A673 (cell line): ENCODE data around the gene HEMK1. TPM values are rescaled to one million over a fixed set of nuclear protein-coding genes. Genes with fewer than 3 reads are reported as not detected.

ENCODE experiments used
- BruUV-seq: library from RNA; stranded (reverse); fragments of 400-500 nt; replicated peaks from 2 replicates; lab custom pipeline; 2021; lab: Mats Ljungman, UMichigan
- CTCF ChIA-PET: fragments of 300-600 bp; sonication (Branson Sonifier 250); formaldehyde crosslinking; loops from one replicate; lab custom pipeline; 2022; ENCODE audit warnings: antibody characterized with exemption; lab: Charles Lee
- POLR2A ChIA-PET: fragments of 300-600 bp; sonication (Branson Sonifier 250); formaldehyde crosslinking; loops from one replicate; lab custom pipeline; 2022; ENCODE audit warnings: antibody characterized with exemption; ENCODE audit not compliant: low non-redundant PET; lab: Charles Lee
- DNase-seq: peaks from one replicate; pipeline ENCODE4 v3.0.0-alpha.2; 2015; ENCODE audit warnings: low spot score
- H3K27ac ChIP-seq: fragments of 200-600 bp; sonication (generic); 2 replicates; pipeline ENCODE4 v1.5.1; 2016; ENCODE audit warnings: mixed run types, low read depth, mild to moderate bottlenecking, mixed read lengths, antibody characterized with exemption, low read length; ENCODE audit not compliant: poor library complexity, severe bottlenecking
- H3K27me3 ChIP-seq: fragments of 200-600 bp; sonication (generic); replicated peaks from 2 replicates; pipeline ENCODE4 v1.6.1; 2017; ENCODE audit warnings: mixed run types, low read depth, mild to moderate bottlenecking, mixed read lengths, antibody characterized with exemption, low read length; ENCODE audit not compliant: insufficient read depth, poor library complexity
- H3K36me3 ChIP-seq: fragments of 200-600 bp; sonication (generic); 2 replicates; pipeline ENCODE4 v1.6.1; 2016; ENCODE audit warnings: mixed run types, mild to moderate bottlenecking, mixed read lengths, antibody characterized with exemption, low read length; ENCODE audit not compliant: insufficient read depth, poor library complexity, severe bottlenecking
- H3K4me1 ChIP-seq: fragments of 200-600 bp; sonication (generic); 2 replicates; pipeline ENCODE4 v1.6.1; 2017; ENCODE audit warnings: mixed run types, mild to moderate bottlenecking, mixed read lengths, antibody characterized with exemption, low read length; ENCODE audit not compliant: insufficient read depth, poor library complexity, severe bottlenecking
- H3K4me3 ChIP-seq: fragments of 200-600 bp; sonication (generic); 2 replicates; pipeline ENCODE4 v1.5.1; 2016; ENCODE audit warnings: low read depth, mixed run types, mild to moderate bottlenecking, mixed read lengths, low read length; ENCODE audit not compliant: poor library complexity, severe bottlenecking
- H3K9me3 ChIP-seq: fragments of 200-600 bp; sonication (generic); 2 replicates; pipeline ENCODE4 v1.6.1; 2016; ENCODE audit warnings: mixed run types, low read depth, mild to moderate bottlenecking, mixed read lengths, antibody characterized with exemption, low read length; ENCODE audit not compliant: poor library complexity, severe bottlenecking
- CTCF ChIP-seq: fragments of 300-800, 200-600 bp; sonication (generic); conservative IDR thresholded peaks from 2 replicates; pipeline ENCODE4 v1.5.1; 2017; ENCODE audit warnings: low read depth, mild to moderate bottlenecking, antibody characterized with exemption, low read length, moderate library complexity, mixed read lengths
- EZH2 ChIP-seq: fragments of 200-600 bp; sonication (generic); IDR thresholded peaks from 2 replicates; pipeline ENCODE4 v1.6.1; 2017; ENCODE audit warnings: borderline replicate concordance, low read depth, mild to moderate bottlenecking, mixed read lengths, antibody characterized with exemption, low read length; ENCODE audit not compliant: poor library complexity, severe bottlenecking
- intact Hi-C: fragments of 100-400 bp; cut with micrococcal nuclease; formaldehyde crosslinking; loops from one replicate; pipeline ENCODE4 v1.10.0; 2022; ENCODE audit not compliant: unreplicated experiment
- total RNA-seq: library from RNA; stranded (reverse); gene quantifications from 2 replicates; pipeline ENCODE4 v1.2.3, GENCODE V29; 2021

Gene HEMK1
- total RNA-seq, 1 experiment from 2014 or later = 5.7 TPM

DNA sequence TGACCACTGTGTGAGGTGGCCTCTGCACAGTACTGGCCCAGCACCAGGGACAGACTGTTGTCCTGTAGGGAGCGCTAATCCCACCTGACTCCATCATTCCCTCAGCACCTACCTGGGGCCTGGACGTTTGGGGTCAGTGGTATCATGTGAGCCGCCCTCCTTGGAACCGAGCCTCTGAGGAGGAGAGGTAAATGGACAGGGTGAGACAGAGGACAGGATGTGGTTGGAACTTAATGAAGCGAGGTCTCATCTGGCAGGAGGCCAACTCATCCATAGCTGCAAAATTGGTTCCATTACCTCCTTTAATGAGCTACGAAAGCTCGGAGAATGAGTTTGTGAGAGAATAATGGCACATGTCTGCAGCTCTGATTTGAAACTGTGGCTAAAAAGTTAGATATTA is 61.6 kb downstream of the HEMK1 start:
- H3K4me1 ChIP-seq = peaks cover under 1% of the 10 kb centered on the region
- TF ChIP-seq EZH2 = no peak
- TF ChIP-seq CTCF = no peak
- no peak overlapping the region for H3K4me3 ChIP-seq
- H3K27me3 ChIP-seq = no peaks in the 10 kb centered on the region
- intact Hi-C loops = no loop called here
- BruUV-seq = no TSS peak
- H3K27ac ChIP-seq = no peak overlapping the region
- ChIA-PET CTCF (no interaction called here), POLR2A (interaction anchor here (0.6 kb wide), 1 partner anchor 32 kb away, joined by 3 read pairs; no protein-coding TSS in a partner anchor)
- DNase-seq = no peak
- no peaks in the 10 kb centered on the region for H3K9me3 ChIP-seq
- H3K36me3 ChIP-seq = no peaks in the 10 kb centered on the region

GRCh38 chr3:50632450-50632849 is 63.1 kb downstream of the HEMK1 start:
- intact Hi-C loops = no loop called here
- no TSS peak for BruUV-seq

GRCh38 chr3:50633230-50633790 is 64.0 kb downstream of the HEMK1 start:
- Histone ChIP-seq H3K4me3 (no peak overlapping the region), H3K4me1 (no peaks in the 10 kb centered on the region), H3K36me3 (no peaks in the 10 kb centered on the region), H3K9me3 (no peaks in the 10 kb centered on the region), H3K27me3 (no peaks in the 10 kb centered on the region), H3K27ac (no peak overlapping the region)
- TF ChIP-seq CTCF = no peak
- no peak for TF ChIP-seq EZH2
- ChIA-PET POLR2A (no interaction called here), CTCF (no interaction called here)
- intact Hi-C loops = no loop called here
- no TSS peak for BruUV-seq
- no peak for DNase-seq

More at GRCh38 chr3:50632450-50632849, 63.1 kb downstream of the HEMK1 start:
- TF ChIP-seq CTCF = no peak
- peak; percentile 12 for DNase-seq
- no peak overlapping the region for H3K27ac ChIP-seq
- ChIA-PET CTCF (no interaction called here), POLR2A (no interaction called here)
- H3K27me3 ChIP-seq = no peaks in the 10 kb centered on the region
- H3K4me1 ChIP-seq = no peaks in the 10 kb centered on the region
- no peaks in the 10 kb centered on the region for H3K36me3 ChIP-seq
- H3K4me3 ChIP-seq = no peak overlapping the region
- H3K9me3 ChIP-seq = no peaks in the 10 kb centered on the region
